Upper lobe of left lung (tissue), 4 donors: ENCODE data around the gene RAPGEF2.

Experiments
- EP300 ChIP-seq, 4 donors: sonication (generic); formaldehyde crosslinking; IDR thresholded peaks; one replicate each; pipeline ENCODE4 v1.5.1; 2017; ENCODE audit warnings: antibody characterized with exemption in 4 of 4, control low read depth in 2 of 4
- POLR2A ChIP-seq, 4 donors: fragments of 450-650 bp; IDR thresholded peaks; one replicate each; pipeline ENCODE4 v1.5.1; 2016 to 2017; ENCODE audit warnings: antibody characterized with exemption in 4 of 4, mild to moderate bottlenecking in 2 of 4
- POLR2AphosphoS5 ChIP-seq, 2 donors: sonication (generic); formaldehyde crosslinking; IDR thresholded peaks; one replicate each; pipeline ENCODE4 v1.5.1; 2017; ENCODE audit warnings: antibody characterized with exemption in 2 of 2
- TF ChIP-seq, protein P1 (sequence below), 6 experiments: fragments of 450-650 bp in 4 of 6; fragments of 200-600 bp in 2 of 6; sonication (generic) in 2 of 6; IDR thresholded peaks; one replicate each; pipeline ENCODE4 v1.5.1; 2016 to 2019; ENCODE audit warnings: antibody characterized with exemption in 6 of 6

DNA sequence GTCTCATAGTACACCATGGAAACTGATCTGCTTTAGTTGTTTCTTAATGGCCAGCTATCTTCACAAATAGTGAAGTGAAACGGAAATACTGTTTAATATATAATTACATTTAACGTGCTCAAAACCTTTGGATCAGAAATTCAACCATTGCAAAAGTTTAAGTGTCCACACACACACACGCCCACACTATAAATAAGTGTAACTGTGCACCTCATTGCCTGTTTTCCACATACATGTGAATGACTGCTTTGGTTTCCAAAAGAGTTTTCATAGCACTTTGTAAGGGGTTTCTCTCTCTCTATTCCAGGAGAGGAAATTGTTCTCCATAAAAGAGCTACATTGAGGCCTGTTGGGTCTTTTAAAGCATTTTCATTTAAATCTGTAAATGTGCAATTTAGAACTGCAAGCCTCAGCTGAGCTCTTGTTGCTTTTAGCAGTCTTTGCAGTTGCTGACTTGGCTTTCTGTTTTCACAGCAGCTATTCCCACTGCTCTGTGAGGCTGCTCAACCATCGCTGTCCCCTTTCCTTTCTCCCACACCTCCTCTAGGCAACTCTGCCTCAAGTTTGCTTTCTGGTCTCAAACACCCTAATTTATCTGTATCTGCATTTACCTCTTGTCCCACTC lies 94.5 kb downstream of the RAPGEF2 start:
- no peak for TF ChIP-seq POLR2A (IDR thresholded peaks at IDR 0.05)
- TF ChIP-seq, protein P1, sequence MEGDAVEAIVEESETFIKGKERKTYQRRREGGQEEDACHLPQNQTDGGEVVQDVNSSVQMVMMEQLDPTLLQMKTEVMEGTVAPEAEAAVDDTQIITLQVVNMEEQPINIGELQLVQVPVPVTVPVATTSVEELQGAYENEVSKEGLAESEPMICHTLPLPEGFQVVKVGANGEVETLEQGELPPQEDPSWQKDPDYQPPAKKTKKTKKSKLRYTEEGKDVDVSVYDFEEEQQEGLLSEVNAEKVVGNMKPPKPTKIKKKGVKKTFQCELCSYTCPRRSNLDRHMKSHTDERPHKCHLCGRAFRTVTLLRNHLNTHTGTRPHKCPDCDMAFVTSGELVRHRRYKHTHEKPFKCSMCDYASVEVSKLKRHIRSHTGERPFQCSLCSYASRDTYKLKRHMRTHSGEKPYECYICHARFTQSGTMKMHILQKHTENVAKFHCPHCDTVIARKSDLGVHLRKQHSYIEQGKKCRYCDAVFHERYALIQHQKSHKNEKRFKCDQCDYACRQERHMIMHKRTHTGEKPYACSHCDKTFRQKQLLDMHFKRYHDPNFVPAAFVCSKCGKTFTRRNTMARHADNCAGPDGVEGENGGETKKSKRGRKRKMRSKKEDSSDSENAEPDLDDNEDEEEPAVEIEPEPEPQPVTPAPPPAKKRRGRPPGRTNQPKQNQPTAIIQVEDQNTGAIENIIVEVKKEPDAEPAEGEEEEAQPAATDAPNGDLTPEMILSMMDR (IDR thresholded peaks at IDR 0.05): no peak
- TF ChIP-seq POLR2AphosphoS5 (IDR thresholded peaks at IDR 0.05): no peak
- no peak for TF ChIP-seq EP300 (IDR thresholded peaks at IDR 0.05)
